IPS-NIHi11 (cell line): ENCODE results near the gene ACAP2.
A peak's percentile ranks its signal among the peaks of the same experiment; 100 is the strongest.
"Not testable (repeated sequence)": the region's sequence is repeated elsewhere in the genome, so short reads cannot be mapped to it uniquely, and the experiment has no call there.

Experiments
- DNase-seq: peaks from one replicate; pipeline ENCODE4 v3.0.0; 2012; ENCODE audit warnings: mixed read lengths, low spot score

Gene ACAP2

DNA sequence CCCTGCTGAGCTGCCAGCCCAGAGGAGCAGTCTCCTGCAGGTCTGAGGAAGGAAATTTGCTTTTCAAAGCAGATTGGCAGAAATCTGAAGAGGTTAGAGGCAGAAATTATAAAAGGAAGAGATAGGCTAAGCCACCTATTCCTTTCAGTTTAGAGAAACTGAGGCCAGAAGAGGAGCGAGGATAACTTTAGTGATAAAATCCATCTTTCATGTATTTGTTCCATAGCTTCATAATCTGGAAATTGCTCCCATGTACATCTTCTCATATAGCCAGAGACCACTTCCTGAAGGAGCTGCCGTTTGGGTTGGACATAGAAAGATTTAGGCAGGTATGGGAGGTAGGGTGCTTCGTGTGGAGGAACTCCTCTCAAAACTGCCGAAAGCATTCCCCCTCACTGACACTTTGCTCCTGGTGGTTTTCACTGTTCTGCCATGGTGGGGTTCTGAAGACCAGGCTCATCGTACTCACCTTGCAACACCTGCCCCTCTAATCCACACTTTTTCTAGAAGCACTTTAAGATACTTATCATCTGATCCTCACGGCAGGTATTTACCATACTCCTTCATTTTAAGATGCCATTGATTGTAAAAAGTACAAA is 670 bp upstream of the ACAP2 start:
- no peak for DNase-seq

DNA sequence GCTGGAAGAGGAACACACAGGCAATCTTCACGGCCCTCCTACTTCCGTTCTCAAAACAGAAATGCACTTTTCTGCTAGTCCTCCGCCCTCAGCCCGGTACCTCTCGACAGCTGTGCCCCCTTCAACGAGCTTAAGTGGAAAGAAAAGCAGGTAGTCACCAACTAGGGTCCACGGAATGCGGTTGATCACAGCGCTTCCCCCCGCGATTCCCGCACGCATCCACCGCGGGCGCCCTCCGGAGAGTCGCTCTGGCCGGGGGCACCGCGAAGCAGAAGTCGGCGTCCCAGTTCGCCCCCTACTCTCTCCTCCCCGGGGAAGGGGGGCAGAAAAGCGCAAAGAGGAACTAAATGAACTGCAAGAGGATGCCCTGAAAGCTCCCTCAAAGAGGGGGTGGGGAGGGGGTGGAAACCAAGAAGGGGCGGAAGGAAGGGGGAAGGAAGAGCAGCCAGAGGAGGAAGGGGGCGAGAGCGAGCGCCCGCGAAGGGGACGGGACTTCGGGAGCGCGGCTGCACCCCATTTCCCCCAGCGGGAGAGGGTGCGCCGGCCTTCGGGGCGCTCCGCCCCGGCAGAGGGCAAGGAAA is 738 bp downstream of the ACAP2 start:
- DNase-seq = peak; percentile 60

DNA sequence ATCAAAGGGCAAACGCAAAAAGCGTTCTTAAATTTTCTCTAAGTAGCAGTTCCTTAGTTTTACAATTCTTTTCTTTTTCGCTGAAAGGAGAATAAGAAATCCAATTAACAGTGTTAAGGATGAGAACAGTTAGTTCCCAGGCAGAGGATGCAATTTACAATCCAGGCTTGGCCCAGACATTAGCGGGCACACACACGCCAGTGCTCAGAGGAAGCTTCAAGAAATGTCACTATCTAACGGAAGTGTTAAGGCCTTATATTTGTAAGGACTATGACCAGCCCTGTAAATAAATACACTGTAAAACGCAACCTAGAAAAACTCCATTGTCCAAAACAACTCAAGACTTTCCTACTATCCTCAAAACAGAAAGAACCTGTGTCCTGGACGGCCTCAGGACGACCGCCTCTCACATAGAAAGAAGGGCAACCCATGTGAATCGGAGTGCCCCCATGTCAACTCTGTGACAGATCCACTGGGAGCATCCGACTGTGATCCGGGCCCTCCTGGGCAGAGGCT is 1.3 kb downstream of the ACAP2 start:
- no peak for DNase-seq

DNA sequence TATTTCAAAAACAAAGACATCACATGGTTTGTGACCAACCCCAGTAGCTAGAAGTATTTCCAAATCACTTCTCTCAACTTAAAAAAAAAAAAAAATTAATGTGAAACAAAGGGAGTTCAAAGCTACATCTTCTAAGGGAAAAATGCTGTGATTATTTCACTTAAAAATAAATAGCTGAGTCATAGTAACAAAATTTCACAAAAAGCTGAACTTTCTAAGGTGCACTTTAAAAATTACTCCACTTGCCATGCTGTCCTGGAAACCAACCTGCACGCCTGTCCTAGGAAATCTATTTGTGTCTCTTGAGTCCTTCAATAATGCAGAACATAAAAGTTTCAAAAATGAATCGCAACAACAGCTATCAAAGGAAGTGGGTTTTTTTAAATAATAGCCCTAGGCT is 1.8 kb downstream of the ACAP2 start:
- no peak for DNase-seq

DNA sequence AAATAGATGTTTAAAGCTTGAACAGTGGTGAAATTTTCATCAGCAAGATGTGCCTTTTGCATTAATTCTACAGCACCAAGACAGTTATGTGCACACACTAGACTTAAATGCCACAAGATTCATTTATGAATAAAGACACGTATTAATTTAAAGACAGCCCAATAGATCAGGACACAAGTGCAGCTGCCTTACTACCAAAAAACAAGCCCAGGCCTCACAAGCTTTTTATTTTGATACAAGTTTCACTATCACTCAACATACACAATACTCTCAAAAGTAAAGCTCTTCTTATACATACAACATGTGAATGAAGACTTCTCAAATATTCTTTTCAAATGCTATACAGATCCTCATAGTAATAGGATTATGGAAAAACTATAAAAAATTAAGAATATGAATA is 2.4 kb downstream of the ACAP2 start:
- DNase-seq = no peak

DNA sequence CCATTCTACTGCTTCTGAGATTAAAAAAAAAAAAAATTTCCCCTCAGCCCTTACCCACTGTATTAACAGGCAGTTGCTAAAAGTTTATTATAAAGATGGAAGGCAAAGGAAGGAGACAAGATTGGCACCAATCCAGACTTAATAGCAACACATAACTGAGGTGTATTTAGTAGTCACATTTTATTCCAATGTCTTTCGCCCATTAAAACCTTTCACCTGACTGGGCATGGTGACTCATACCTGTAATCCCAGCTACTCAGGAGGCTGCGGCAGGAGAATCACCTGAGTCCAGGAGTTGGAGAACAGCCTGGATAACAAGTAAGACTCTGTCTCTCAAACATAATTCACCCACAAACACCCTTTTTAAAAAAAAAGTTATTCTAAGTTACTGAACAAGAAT is 4.4 kb downstream of the ACAP2 start:
- no peak for DNase-seq

DNA sequence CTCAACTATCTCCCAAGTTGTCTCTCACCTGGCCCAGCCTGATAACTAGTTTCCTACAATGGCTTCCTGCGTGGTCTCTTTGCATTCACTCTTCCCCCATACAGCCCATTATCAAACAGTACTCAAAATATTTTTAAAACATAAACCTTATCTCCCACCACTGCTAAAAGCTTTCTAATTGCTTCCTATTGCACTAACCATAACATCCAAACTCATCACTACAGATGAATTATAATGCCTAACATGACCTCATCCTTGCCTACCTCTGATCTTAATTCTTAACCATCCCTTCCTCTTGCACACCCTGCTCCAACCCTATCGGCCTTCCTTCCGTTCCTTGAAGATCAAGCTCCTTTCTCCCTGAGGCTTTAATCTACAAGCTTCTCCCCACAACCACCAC is 17.0 kb downstream of the ACAP2 start:
- DNase-seq = no peak

DNA sequence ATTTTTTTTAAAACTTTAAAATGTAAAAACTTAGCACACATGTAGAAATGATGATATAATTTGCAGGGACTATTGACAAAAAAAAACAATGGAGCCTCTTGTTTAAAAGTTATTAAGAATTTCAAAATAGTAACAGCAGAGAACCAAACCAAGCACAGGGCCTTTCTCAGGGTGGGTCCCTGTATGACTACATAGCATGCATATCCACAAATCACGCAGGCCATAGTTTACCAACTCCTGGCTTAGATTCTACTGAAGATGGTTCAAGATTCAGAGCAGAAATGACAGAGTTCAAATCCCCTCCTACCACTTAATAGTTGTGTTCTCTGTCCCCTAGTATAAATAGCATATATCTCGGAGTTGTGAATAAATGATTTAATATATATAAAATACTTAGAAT is 19.0 kb downstream of the ACAP2 start:
- no peak for DNase-seq

DNA sequence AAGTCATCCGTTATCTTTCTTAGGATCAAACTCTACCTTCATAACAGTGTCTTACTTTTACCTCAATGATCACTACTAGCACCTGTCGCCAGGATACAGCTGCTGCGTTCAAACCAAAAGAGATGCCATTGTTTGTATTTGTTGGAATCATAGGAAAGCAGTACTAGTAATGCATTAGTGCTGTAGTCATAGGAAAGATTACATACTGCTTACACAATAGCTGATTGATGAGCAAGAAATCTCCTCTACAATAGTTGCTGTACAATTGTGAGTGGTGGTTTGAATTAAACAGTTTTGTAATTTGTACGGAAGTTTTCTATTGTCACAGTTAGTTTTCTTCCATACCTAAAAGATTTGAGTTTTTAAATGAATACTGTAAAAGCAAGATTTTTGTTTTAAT is 21.4 kb downstream of the ACAP2 start:
- no peak for DNase-seq

DNA sequence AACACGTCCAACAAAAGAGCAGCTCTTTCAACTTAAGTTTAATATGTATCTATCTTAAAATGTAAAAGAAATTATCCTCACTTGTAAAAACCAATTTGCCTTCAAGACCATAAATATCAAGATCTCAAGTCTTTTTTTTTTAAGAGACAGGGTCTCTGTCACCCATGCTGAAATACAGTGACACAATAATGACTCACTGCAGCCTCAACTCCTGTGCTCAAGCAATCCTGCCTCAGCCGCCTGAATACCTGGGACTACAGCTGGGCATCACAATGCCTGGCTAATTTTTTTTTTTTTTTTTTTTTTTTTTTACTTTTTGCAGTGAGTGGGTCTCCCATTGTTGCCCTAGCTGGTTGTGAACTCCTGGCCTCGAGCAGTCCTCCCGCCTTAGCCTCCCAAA is 26.0 kb downstream of the ACAP2 start:
- no peak for DNase-seq

DNA sequence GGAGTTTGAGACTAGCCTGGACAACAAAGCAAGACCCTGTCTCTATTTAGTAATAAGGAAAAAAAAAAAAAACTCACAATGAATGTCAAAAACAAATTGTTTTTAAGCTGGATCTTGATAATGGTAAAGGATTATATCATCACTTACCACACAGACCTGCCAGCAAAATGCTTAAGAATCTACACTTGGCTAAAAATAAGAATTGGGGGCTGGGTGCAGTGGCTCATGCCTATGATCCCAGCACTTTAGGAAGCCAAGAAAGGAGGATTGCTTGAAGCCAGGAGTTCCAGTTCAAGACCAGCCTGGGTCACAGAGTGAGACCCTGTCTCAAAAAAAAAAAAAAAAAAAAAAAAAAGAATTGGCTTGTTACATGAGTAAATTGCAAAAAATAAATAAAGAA is 31.0 kb downstream of the ACAP2 start:
- DNase-seq = no peak

DNA sequence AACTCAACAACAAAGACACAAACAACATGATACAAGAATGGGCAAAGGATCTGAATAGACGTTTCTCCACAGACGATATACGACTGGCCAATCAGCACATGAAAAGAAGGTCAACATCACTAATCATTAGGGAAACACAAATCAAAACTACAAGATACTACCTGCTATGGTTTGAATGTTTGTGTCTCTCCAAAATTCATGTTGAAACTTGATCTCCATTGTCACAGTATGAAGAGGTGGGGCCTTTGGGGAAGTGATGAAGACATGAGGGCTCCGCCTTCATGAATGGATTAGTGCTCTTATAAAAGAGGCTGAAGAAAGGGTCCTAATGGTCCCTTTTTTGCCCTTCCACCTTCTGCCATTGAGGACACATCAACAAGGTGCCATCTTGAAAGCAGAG is 32.3 kb downstream of the ACAP2 start:
- DNase-seq = no peak

DNA sequence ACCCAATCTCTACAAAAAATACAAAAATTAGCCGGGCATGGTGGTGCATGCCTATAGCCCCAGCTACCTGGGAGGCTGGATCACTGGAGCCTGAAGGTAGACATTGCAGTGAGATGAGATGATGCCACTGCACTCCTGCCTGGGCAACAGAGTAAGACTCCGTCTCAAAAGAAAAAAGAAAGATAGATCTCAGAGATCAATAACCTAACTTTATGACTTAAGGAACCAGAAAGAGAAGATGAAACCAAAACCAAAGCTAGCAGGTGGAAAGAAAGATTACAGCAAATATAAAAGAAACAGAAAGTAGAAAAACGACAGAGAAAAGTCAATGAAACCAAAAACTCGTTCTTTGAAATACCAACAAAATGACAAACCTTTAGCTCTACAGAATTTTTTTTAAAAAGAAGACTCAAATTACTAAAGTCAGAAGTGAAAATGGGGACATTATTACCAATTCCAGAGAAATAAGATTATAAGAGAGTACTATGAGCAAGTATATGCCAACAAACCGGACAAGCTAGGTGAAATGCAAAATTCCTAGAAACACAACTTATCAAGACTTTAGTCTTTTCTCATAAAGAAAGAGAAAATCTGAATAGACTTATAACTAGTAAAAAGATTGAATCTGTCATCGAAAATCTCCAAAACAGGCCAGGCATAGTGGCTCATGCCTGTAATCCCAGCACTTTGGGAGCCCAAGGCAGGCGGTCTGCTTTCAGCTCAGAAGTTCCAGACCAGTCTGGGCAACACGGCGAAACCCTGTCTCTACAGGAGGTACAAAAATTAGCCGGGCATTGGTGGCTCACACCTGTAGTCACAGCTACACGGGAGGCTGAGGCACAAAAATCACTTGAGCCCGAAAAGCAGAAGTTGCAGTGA is 35.0 kb downstream of the ACAP2 start:
- no peak for DNase-seq

DNA sequence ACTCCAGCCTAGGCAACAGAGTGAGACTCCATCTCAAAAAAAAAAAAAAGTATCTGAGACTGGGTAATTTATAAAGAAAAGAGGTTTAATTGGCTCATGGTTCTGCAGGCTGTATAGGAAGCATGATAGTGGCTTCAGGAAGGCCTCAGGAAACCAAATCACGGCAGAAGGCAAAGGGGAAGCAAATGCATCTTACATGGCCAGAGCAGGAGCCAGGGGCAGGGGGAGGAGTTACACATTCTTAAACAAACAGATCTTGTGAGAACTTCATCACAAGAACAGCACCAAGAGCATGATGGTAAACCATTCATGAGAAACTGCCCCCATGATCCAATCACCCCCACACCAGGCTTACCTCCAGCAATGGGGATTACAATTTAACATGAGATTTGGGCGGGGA is 37.2 kb downstream of the ACAP2 start:
- DNase-seq = no peak

DNA sequence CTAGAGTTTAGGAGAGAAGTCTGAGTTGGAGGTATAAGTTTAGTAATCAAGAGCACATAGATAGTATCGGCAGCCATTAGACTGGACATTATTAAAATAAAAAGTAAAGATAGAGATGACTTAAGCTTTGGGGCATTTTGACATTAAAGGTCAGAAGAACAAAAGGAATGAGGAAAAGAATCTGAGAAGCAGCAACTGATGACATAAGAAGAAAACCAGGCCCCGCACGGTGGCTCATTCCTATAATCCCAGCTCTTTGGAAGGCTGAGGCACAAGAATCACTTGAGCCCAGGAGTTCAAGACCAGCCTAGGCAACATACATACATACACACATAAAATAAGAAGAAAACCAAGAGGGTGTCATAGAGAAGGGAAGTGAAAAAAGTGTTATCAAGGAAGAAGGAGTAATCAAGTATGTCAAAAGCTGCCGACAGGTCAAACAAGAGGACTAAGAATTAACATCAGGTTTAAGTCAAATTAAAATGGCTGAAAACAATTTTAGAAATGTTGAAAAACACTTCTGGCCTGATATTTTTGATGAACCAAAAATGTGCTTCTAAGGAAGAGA is 38.9 kb downstream of the ACAP2 start:
- DNase-seq = no peak

DNA sequence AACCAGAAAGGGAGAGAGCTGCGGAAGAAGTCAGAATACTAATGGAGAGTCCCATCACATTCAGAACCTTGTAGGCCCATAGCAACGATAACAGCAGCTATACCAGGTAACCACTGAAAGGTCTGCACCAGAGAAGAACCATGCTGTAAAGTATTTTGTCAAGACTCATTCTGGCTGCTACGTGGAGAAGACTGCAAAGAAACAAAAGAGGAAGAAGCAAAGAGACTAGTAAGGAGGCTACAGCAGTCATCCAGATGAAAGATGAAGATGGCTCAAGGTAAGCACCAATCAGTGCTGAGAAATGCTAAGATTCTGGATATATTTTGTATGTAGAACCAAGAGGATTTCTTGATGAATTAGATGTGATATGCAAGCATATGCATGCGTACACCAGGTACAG is 39.6 kb downstream of the ACAP2 start:
- DNase-seq = no peak

DNA sequence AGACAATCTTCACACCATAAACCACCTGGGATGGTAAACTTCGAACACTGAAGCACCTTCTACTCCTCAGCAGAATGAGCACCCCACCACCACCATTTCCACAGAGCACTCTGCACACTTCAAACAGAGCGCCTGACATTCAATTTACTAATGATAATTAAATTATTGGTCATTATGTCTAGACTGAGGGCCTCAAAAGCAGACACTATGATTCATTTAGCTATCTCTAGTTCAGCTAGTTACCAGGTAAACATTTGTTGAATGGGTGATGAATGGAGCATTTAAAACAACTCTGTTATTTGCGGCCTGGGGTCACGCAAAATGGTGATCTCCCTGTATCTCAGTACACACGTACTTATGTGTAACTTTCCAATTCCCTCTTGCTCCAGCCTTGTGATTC is 40.9 kb downstream of the ACAP2 start:
- DNase-seq = no peak

DNA sequence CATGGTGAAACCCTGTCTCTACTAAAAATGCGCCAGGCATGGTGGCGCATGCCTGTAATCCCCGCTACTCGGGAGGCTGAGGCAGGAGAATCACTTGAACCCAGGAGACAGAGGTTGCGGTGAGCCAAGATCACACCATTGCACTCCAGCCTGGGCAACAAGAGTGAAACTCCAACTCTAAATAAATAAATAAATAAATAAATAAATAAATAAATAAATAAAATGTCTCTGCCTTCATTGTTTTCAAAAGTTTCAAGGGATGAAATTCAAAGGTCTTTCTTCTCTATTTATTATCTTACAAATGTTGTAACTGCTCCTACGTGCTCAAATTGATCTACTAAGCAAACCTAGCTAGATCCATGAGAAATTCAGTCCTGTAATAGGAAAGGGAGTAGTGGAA is 44.4 kb downstream of the ACAP2 start:
- DNase-seq = not testable (repeated sequence)

DNA sequence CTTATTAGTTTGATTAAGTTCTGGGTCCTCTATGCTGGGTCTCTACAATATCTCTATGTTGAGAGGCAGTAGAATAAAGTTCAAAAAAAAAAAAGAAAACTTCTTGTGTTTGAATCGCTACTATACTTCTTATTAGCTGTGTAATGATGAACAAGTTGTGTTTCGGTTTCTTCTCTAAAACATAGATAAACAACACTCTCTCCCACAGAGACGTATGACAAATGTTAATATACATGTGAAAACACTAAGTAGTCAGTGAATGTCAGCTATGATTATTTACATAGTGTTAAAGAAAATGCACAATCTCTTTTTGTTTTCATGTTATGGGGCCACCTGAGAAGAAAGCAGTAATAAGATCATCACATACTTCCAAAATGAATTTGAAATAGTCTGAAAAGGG is 45.3 kb downstream of the ACAP2 start:
- DNase-seq = no peak

DNA sequence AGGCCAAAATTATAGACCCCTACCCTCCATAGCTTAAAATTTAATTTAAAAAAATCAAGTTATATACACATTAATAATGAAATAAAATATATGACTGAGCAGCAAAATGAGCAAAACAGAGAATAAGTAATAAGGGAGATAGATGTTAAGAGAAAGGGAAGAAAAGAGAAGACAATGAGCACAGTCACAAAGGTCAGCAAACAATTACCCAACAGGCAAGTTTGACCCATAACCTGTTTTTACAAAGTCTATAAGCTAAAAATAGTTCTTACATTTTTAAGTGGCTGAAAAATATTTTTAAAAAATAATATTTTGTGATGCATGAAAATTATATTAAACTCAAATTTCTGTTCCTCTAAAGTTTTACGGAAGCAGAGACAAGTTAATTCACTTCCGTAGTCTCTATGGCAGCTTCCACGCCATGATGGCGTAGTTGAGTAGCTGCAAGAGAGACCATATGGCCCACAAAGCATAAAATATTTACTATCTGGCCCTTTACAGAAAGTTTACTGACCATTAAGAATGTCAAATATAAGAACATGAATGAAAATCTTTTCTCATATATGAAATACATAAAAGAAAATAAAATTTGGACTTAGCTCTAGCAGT is 47.5 kb downstream of the ACAP2 start:
- no peak for DNase-seq

DNA sequence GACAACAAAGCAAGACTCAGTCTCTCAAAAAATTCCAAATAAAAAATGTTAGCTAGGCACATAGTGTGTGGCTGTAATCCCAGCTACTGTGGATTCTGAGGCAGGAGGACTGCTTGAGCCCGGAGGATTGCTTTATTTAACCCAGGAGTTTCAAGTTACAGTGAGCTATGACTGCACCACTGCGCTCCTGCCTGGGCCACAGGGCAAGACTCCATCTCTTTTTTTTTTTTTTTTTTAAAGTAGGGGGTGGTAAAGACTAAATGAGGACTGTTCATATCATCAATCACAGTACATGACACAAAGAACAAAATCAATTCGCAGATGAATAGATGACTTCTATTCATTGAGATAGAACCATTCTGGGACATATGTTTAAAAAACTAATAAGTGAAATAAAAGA is 48.1 kb downstream of the ACAP2 start:
- DNase-seq = no peak

DNA sequence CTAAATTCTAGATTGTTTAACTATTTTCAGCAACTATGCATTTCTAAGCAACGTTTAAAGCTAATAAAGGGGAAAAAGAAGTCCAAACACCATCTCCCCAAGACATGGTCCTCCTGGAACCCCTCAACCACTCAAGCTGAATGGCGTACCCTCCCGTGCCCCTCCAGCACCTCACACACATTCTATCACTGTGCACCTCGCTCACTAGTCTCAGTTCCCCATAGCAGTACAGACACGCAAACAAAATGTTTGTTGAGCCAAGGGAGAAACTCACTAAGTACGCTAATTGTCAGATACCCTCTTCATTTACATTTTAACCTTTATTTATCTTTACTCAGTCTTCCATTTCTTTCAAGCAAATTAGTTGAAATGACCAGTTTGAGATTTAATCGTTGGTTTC is 48.8 kb downstream of the ACAP2 start:
- DNase-seq = no peak

DNA sequence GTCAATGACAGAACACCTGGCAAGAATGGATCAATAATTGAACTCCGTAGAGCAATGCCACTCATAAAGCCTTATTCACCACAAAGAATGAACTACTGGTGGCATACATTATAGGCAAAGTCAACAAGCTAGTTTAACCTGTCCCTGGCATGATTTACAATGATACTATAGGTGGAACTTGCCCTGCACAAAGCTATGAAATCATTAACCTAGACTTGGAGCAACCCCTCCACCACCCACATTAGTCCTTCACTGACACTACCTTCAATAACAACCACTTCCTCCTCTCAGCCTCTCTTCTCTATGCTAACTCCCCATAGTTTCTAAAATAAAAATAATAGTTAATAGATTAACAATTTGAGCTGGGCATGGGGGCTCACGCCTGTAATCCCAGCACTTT is 54.4 kb downstream of the ACAP2 start:
- no peak for DNase-seq
